Measurements from ENCODE around the gene PCTP. TPM values are rescaled to one million over a fixed set of nuclear protein-coding genes. Genes with fewer than 3 reads are reported as not detected.

Gene PCTP
- total and polyA plus RNA-seq, 2 of the 4 experiments (the other 2 are of a cell fraction): 11.6 to 12.9 TPM

DNA sequence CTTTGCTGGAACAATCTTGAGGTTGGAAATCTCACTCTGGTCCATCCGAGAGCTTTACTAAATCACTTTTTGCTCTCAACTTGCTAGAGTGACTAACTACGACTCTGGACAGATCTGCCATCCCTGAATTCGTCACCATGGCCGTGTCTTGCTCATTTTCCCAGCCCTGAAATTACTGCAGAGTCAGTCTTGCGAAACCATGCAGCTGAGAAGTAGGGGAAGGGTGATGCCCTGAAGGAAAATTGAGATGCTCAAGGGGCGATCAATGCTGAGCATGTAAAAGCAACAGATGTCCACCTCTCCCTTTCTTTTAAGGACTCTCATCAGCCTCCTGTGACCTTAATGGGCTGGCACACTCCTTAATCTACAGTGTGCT, 18.8 kb downstream of the PCTP start:
- H2BK15ac ChIP-seq (ENCODE audit: low read depth, low read length): no peak overlapping the region
- H2BK120ac ChIP-seq (ENCODE audit: low read depth, low read length): no peak overlapping the region
- no peaks in the 10 kb centered on the region for H3K9me3 ChIP-seq (ENCODE audit: control insufficient read depth, insufficient read depth, low read length)
- 40% methylated on average over 1 of the region's 6 CpGs; no CpG with 5 or more reads in 1 of the 2 experiments for WGBS, 2 experiments (ENCODE audit: extremely low coverage in 2 of 2, insufficient read length in 1 of 2)
- dilution Hi-C loops (cut with HindIII; ENCODE audit: low sequenced_read_pairs, unreplicated experiment): no loop called here
- peak; percentile 85 for ATAC-seq (ENCODE audit: low read depth)
- no peak overlapping the region for H2BK20ac ChIP-seq (ENCODE audit: low read depth, low read length)
- peak overlapping the region; percentile 1 for H3K18ac ChIP-seq (ENCODE audit: low read depth, low read length)
- ChIA-PET POLR2A (ENCODE audit: unreplicated experiment) (no interaction called here), CTCF (interaction anchor here (0.5 to 1.9 kb wide), 8 partner anchors 10 to 369 kb away, joined by 3 to 7 read pairs (median 4); partner anchors contain the start of gene TMEM100)
- in situ Hi-C loops (cut with MboI; ENCODE audit: low sequenced_read_pairs): no loop called here
- H3K9ac ChIP-seq (ENCODE audit: low read depth, low read length): no peak overlapping the region
- no peak overlapping the region for H2AK5ac ChIP-seq (ENCODE audit: low read depth, low read length)
- H4K20me1 ChIP-seq (ENCODE audit: insufficient read depth, low read length): peaks cover 4% of the 10 kb centered on the region; the same call in 1 of the 2 replicates
- H4K91ac ChIP-seq (ENCODE audit: insufficient read depth, low read depth, low read length): no peak overlapping the region
- H3K4me2 ChIP-seq (ENCODE audit: low read depth, low read length): peak overlapping the region; percentile 45
- peak overlapping the region; percentile 62 for H2BK5ac ChIP-seq (ENCODE audit: low read depth, low read length, poor library complexity, severe bottlenecking)
- intact Hi-C loops (cut with micrococcal nuclease): no loop called here
- H3K9me1 ChIP-seq (ENCODE audit: insufficient read depth, low read length): peaks cover 9% of the 10 kb centered on the region
- TF ChIP-seq RCOR1 (IDR thresholded peaks at IDR 0.05; ENCODE audit: insufficient replicate concordance, low read length) (no peak), MXI1 (IDR thresholded peaks at IDR 0.05; ENCODE audit: borderline replicate concordance, low read depth, low read length) (no peak), CHD1 (IDR thresholded peaks at IDR 0.05; ENCODE audit: low read depth, low read length) (no peak), NFE2L2 (IDR thresholded peaks at IDR 0.05; ENCODE audit: low read depth, low read length) (peak; percentile 85), MAFK (IDR thresholded peaks at IDR 0.05; ENCODE audit: low read depth, low read length) (peak; percentile 58), RFX5 (IDR thresholded peaks at IDR 0.05; ENCODE audit: low read depth, low read length) (no peak), CEBPB (IDR thresholded peaks at IDR 0.05; ENCODE audit: low read depth, low read length) (peak; percentile 99), MAZ (IDR thresholded peaks at IDR 0.05; ENCODE audit: borderline replicate concordance, low read depth, low read length) (no peak), FOS (IDR thresholded peaks at IDR 0.05; ENCODE audit: low read depth, low read length) (peak; percentile 22; the same call in 1 of the 2 replicates), SMC3 (IDR thresholded peaks at IDR 0.05; ENCODE audit: low read depth, low read length) (no peak)
- TF ChIP-seq, protein P1, sequence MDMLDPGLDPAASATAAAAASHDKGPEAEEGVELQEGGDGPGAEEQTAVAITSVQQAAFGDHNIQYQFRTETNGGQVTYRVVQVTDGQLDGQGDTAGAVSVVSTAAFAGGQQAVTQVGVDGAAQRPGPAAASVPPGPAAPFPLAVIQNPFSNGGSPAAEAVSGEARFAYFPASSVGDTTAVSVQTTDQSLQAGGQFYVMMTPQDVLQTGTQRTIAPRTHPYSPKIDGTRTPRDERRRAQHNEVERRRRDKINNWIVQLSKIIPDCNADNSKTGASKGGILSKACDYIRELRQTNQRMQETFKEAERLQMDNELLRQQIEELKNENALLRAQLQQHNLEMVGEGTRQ (IDR thresholded peaks at IDR 0.05; ENCODE audit: low read depth, low read length): no peak
- TF ChIP-seq, protein P2, sequence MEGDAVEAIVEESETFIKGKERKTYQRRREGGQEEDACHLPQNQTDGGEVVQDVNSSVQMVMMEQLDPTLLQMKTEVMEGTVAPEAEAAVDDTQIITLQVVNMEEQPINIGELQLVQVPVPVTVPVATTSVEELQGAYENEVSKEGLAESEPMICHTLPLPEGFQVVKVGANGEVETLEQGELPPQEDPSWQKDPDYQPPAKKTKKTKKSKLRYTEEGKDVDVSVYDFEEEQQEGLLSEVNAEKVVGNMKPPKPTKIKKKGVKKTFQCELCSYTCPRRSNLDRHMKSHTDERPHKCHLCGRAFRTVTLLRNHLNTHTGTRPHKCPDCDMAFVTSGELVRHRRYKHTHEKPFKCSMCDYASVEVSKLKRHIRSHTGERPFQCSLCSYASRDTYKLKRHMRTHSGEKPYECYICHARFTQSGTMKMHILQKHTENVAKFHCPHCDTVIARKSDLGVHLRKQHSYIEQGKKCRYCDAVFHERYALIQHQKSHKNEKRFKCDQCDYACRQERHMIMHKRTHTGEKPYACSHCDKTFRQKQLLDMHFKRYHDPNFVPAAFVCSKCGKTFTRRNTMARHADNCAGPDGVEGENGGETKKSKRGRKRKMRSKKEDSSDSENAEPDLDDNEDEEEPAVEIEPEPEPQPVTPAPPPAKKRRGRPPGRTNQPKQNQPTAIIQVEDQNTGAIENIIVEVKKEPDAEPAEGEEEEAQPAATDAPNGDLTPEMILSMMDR (conservative IDR thresholded peaks at IDR 0.05; ENCODE audit: low read depth, low read length): no peak
- TF ChIP-seq, protein P3, sequence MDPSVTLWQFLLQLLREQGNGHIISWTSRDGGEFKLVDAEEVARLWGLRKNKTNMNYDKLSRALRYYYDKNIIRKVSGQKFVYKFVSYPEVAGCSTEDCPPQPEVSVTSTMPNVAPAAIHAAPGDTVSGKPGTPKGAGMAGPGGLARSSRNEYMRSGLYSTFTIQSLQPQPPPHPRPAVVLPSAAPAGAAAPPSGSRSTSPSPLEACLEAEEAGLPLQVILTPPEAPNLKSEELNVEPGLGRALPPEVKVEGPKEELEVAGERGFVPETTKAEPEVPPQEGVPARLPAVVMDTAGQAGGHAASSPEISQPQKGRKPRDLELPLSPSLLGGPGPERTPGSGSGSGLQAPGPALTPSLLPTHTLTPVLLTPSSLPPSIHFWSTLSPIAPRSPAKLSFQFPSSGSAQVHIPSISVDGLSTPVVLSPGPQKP (IDR thresholded peaks at IDR 0.05; ENCODE audit: borderline replicate concordance, low read depth, low read length): no peak
- H3K4me1 ChIP-seq (ENCODE audit: control insufficient read depth, insufficient read depth, low read length): peaks cover 8% of the 10 kb centered on the region
- H3K14ac ChIP-seq (replicated peaks; ENCODE audit: low read depth, low read length): peak overlapping the region; percentile 49; the same call in 1 of the 2 replicates
- H3K79me1 ChIP-seq (ENCODE audit: low read depth in 1 of 2, low read length in 2 of 2): no peaks in the 10 kb centered on the region; a peak in 2 of 4 replicates
- H2AK9ac ChIP-seq (replicated peaks; ENCODE audit: low read depth, low read length, poor library complexity): no peak overlapping the region
- H3K4me3 ChIP-seq (ENCODE audit: insufficient read depth, low read depth, low read length): no peak overlapping the region
- DNase-seq: peak; percentile 87
- H3K27ac ChIP-seq (ENCODE audit: insufficient read depth, low read length): peak overlapping the region; percentile 70; the same call in 1 of the 2 replicates
- H2AFZ ChIP-seq (replicated peaks; ENCODE audit: low read length, poor library complexity): peak overlapping the region; percentile 62
- H3K56ac ChIP-seq (ENCODE audit: extremely low read depth, insufficient read depth, low read length): no peak overlapping the region
- no peaks in the 10 kb centered on the region for H3K27me3 ChIP-seq (ENCODE audit: control insufficient read depth, insufficient read depth, low read length)
- peaks cover 22% of the 10 kb centered on the region for H3K36me3 ChIP-seq (ENCODE audit: control insufficient read depth, insufficient read depth, low read length)
- no peak overlapping the region for H4K5ac ChIP-seq (ENCODE audit: low read depth, low read length)
- H4K8ac ChIP-seq (ENCODE audit: low read depth in 2 of 2, low read length in 2 of 2): 0 out of 4 replicates have a peak overlapping the region, but pooled peaks of 1 of the 2 experiments have one; percentile 15
- 0 out of 2 replicates have a peak overlapping the region, but pooled peaks have one; percentile 48 for H3K23ac ChIP-seq (ENCODE audit: low read depth, low read length)
- no peak overlapping the region; the same call in 1 of the 2 replicates for H3K4ac ChIP-seq (ENCODE audit: low read depth, low read length)
- BruUV-seq (replicated peaks): no TSS peak

Data from IMR-90 (cell line).